Ecto neural progenitor cell (in vitro differentiated cells): ENCODE measurements around the gene HNRNPC.
"Not testable (repeated sequence)": the region's sequence is repeated elsewhere in the genome, so short reads cannot be mapped to it uniquely, and the experiment has no call there.

ENCODE experiments used
- DNase-seq: peaks from one replicate; pipeline ENCODE4 v3.0.0-alpha.2; 2018; ENCODE audit warnings: low spot score

Gene HNRNPC

GRCh38 chr14:21269252-21270046, at the start of gene HNRNPC:
Gene HNRNPC, minus strand, starts transcription at chr14:21269442. Its CDS starts 35,249 bp downstream, at chr14:21234193.
- peak; percentile 100 for DNase-seq

DNA sequence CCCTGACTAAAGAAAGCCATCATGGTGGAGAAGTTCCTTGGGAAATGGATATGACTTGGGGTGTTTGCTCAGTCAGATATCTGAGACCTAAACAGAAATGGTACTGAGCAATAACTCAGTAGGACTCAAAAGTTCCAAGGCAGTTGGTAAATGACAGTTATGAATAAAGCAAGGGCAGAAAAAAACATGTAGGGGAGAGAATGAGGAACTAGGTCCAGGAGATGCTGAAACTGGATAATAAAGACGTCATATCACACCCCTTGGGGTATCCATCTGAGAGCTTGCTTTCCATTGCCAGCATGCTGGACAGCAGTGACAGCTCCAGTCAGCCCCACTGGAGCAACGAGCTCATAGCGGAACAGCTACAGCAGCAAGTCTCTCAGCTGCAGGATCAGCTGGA, 48.2 kb upstream of the HNRNPC start:
- no peak for DNase-seq

DNA sequence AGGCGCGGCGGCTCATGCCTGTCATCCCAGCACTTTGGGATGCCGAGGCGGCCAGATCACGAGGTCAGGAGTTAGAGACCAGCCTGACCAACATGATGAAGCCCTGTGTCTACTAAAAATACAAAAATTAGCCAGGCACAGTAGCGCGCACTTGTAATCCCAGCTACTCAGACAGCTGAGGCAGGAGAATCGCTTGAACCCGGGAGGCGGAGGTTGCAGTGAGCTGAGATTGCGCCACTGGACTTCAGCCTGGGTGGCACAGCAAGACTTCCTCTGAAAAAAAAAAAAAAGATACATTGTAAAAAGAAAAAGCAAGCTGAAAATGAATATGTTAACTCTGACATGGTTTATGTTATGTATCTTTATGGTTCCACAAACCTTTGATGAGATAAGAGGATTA, 44.3 kb upstream of the HNRNPC start:
- DNase-seq = no peak

GRCh38 chr14:21311614-21312013, 42.4 kb upstream of the HNRNPC start:
- no peak for DNase-seq

GRCh38 chr14:21309956-21310355, 40.7 kb upstream of the HNRNPC start:
- DNase-seq = no peak

GRCh38 chr14:21309238-21309636, 40.0 kb upstream of the HNRNPC start:
- DNase-seq = no peak

GRCh38 chr14:21308479-21309237, 39.4 kb upstream of the HNRNPC start:
- DNase-seq = peak; percentile 89

- DNase-seq = no peak
These were observed 38.9 kb upstream of the HNRNPC start for GRCh38 chr14:21308132-21308478.

DNA sequence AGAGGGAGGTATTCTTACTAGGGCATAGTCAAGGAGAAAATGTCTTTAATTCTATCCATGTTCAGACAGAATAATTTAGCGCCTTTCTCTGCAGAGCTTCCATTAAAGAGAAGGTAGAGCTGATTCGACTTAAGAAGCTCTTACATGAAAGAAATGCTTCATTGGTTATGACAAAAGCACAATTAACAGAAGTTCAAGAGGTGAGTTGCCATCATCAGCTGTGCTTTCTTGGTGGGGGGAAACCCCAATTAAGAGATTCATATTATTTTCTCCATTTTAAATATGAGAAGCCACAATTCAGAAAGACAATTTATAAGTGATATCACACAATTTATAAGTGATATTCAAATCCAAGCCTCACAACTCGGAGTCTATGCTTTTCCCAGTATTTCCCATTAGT, 38.4 kb upstream of the HNRNPC start:
- no peak for DNase-seq

DNA sequence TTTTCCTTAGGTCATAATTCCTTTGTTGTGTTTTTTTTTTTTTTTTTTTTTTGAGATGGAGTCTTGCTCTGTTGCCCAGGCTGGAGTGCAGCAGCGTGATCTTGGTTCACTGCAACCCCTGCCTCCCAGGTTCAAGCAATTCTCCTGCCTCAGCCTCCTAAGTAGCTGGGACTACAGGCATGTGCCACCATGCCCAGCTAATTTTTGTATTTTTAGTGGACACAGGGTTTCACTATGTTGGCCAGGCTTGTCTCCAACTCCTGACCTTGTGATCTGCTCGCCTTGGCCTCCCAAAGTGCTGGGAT, 33.5 kb upstream of the HNRNPC start:
- DNase-seq = not testable (repeated sequence)

GRCh38 chr14:21302013-21302835, 33.0 kb upstream of the HNRNPC start:
- no peak for DNase-seq

DNA sequence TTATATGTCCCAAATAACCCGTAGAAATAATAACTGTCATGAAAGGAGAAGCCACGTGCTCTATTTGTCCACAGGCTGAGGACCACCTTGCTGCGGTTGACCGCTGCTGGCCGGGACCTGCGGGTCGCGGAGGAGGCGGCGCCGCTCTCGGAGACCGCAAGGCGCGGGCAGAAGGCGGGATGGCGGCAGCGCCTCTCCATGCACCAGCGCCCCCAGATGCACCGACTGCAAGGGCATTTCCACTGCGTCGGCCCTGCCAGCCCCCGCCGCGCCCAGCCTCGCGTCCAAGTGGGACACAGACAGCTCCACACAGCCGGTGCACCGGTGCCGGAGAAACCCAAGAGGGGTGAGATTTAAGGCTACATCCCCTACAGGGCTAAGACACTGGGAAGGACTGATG, 31.6 kb upstream of the HNRNPC start:
- DNase-seq = peak; percentile 69

DNA sequence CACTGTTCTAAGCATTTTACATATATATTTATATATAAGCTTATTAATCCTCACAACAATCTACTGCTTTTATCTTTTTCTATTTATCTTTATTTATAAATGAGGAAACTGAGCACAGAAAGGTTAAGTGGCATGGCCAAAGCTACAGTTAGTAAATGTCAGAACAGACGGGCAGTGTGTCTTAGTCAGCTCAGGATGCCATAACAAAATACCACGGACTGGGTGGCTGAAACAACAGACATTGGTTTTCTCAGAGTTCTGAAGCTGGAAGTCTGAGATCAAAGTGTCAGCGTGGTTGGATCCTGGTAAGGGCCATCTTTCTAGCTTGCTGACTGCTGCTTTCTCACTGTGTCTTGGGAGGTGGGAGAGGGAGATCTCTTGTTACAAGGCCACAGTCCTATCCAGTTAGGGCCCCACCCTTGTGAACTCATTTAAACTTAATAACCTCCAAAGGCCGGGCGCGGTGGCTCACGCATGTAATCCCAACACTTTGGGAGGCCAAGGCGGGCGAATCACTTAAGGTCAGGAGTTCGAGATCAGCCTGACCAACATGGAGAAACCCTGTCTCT, 30.4 kb upstream of the HNRNPC start:
- no peak for DNase-seq

DNA sequence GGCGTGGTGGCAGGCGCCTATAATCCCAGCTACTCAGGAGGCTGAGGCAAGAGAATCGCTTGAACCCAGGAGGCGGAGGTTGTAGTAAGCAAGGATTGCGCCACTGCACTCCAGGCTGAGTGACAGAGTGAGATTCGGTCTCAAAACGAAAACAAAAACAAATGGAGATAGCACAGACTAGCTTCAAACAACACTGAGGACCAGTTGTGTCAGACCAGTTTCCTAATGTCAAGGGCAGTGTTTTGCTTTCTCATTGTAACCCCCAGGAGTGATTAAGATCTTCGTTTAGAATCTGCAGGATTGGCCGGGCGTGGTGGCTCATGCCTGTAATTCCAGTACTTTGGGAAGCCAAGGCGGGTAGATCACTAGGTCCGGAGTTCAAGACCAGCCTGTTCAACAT, 29.1 kb upstream of the HNRNPC start:
- DNase-seq = no peak

- DNase-seq = not testable (repeated sequence)
These were observed 24.8 kb upstream of the HNRNPC start for GRCh38 chr14:21294026-21294425.

GRCh38 chr14:21287168-21287567, 17.9 kb upstream of the HNRNPC start:
- DNase-seq = no peak

DNA sequence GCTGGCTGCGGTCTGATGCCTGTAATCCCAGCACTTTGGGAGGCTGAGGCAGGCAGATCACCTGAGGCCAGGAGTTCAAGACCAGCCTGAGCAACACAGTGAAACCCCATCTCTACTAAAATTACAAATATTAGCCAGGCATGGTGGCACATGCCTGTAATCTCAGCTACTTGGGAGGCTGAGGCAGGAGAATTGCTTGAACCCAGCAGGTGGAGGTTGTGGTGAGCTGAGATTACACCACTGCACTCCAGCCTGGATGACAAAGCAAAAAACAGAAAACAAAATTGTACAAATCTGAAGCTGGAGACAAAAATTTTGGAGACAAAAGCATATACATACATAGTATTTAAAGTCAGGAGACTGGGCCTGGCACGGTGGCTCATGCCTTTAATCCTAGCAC, 17.3 kb upstream of the HNRNPC start:
- DNase-seq = not testable (repeated sequence)

- not testable (repeated sequence) for DNase-seq
These were observed 12.7 kb upstream of the HNRNPC start for GRCh38 chr14:21281917-21282316.

DNA sequence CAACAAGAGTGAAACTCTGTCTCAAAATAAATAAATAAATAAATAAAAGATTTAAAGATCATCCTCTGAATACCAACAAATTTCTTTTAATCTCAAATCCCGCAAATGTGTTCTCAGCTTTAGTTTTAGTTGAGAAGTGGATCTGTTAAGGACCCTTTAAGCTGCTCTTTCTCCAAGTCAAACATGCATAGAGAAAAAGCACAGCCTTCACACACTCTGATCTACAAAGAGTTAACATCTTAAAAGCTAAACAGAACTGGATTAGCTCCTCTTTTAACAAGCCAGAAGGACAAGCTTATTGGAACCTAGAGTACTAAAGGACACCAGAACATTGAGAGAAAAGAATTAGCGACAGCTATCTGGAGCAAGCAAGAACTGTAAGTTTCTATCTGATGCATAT, 10.5 kb upstream of the HNRNPC start, which contains the start of gene RPGRIP1:
Gene RPGRIP1, plus strand, starts transcription at position 301 of the 400 bp plus-strand sequence. CDS start 7,894 bp downstream, outside the sequence.
- no peak for DNase-seq

DNA sequence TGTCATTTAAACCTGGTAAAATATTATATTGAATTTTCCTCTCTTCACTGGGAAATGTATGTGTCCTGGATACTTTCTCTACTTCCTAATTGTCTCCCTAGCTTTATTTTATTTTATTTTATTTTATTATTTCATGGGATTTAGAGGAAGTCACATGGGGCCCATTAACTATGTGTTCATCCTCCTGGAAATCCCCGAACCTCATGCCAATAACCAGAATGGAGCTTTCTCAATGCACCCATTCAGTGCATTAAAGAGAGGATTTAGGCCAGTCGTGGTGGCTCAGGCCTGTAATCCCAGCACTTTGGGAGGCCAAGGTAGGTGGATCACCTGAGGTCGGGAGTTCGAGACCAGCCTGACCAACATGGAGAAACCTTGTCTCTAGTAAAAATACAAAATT, 9.4 kb upstream of the HNRNPC start:
- DNase-seq = no peak

- no peak for DNase-seq
These were observed 6.1 kb upstream of the HNRNPC start for GRCh38 chr14:21275261-21275858.

GRCh38 chr14:21272661-21273060, 3.4 kb upstream of the HNRNPC start:
- DNase-seq = not testable (repeated sequence)
